Endothelial cell (in vitro differentiated cells): ENCODE results near the gene CSNK1D. TPM values are rescaled to one million over a fixed set of nuclear protein-coding genes. Genes with fewer than 3 reads are reported as not detected.

ENCODE experiments used
- DNase-seq: peaks from one replicate; pipeline ENCODE4 v3.0.0; 2021; ENCODE audit warnings: low spot score
- H3K27ac Mint-ChIP-seq: one replicate; pipeline ENCODE4 v1.8.0; 2021; ENCODE audit warnings: mixed read lengths, inconsistent platforms; ENCODE audit not compliant: unreplicated experiment
- H3K27me3 Mint-ChIP-seq: one replicate; pipeline ENCODE4 v1.8.0; 2021; ENCODE audit warnings: mild to moderate bottlenecking, moderate library complexity, mixed read lengths, inconsistent platforms; ENCODE audit not compliant: unreplicated experiment
- H3K36me3 Mint-ChIP-seq: one replicate; pipeline ENCODE4 v1.8.0; 2021; ENCODE audit warnings: mild to moderate bottlenecking, low read depth, mixed read lengths, inconsistent platforms; ENCODE audit not compliant: unreplicated experiment
- H3K4me1 Mint-ChIP-seq: one replicate; pipeline ENCODE4 v1.8.0; 2021; ENCODE audit warnings: mild to moderate bottlenecking, mixed read lengths, inconsistent platforms; ENCODE audit not compliant: unreplicated experiment
- H3K4me3 Mint-ChIP-seq: one replicate; pipeline ENCODE4 v1.8.0; 2021; ENCODE audit warnings: mild to moderate bottlenecking, mixed read lengths, inconsistent platforms; ENCODE audit not compliant: unreplicated experiment
- H3K9me3 Mint-ChIP-seq: one replicate; pipeline ENCODE4 v1.8.0; 2021; ENCODE audit warnings: mixed read lengths, inconsistent platforms; ENCODE audit not compliant: unreplicated experiment
- total RNA-seq: library from RNA; stranded (reverse); fragmentation: NEBNext Ultra II Directional; extraction: Animal tissue kit (Norgen Biotek cat#: 25700); gene quantifications from one replicate; pipeline ENCODE4 v1.2.1, GENCODE V29; 2021; ENCODE audit not compliant: unreplicated experiment
- TF ChIP-seq, protein P1 (sequence below): fragments of 200-600 bp; sonication (generic); IDR thresholded peaks from one replicate; pipeline ENCODE4 v1.5.0; 2021; ENCODE audit warnings: antibody characterized with exemption; ENCODE audit not compliant: unreplicated experiment

CSNK1D gene
- total RNA-seq, 1 donor from 2014 or later = 149 TPM

DNA sequence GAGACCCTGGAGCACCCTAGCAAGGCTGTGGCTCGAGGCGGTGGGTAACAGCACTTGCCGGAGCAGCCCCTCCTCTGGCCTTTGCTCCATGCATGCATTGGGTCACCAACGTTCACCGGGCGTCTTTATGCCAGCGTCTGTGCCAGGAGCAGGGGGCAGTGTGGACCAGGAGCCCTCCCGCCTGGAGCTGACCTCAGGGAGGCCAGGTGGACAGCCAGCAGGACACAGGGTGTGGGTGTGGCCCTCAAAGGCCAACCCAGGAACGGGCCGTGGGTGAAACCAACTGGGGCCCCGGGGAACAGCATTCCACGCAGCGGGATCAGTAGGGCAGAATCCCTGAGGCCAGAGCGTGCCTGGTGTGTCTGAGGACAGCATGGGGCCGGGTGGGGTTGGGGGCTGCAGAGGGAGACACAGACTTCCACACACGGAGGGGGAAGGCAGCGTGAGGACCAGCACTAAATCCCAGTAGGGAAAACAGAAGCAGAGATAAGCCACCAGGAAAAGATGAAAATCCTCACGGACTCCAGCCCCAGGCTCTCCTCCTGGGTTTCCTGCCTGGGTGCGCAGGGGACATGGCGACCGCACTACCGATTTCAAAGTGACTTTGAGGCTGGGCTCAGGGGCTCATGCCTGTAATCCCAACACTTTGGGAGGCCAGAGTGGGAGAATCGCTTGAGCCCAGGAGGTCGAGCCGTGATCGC is 46.8 kb upstream of the CSNK1D start:
- H3K27ac Mint-ChIP-seq = no peak overlapping the region
- no peak overlapping the region for H3K4me3 Mint-ChIP-seq
- H3K4me1 Mint-ChIP-seq = peaks cover 2% of the 10 kb centered on the region
- TF ChIP-seq, protein P1, sequence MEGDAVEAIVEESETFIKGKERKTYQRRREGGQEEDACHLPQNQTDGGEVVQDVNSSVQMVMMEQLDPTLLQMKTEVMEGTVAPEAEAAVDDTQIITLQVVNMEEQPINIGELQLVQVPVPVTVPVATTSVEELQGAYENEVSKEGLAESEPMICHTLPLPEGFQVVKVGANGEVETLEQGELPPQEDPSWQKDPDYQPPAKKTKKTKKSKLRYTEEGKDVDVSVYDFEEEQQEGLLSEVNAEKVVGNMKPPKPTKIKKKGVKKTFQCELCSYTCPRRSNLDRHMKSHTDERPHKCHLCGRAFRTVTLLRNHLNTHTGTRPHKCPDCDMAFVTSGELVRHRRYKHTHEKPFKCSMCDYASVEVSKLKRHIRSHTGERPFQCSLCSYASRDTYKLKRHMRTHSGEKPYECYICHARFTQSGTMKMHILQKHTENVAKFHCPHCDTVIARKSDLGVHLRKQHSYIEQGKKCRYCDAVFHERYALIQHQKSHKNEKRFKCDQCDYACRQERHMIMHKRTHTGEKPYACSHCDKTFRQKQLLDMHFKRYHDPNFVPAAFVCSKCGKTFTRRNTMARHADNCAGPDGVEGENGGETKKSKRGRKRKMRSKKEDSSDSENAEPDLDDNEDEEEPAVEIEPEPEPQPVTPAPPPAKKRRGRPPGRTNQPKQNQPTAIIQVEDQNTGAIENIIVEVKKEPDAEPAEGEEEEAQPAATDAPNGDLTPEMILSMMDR = no peak
- no peak for DNase-seq
- peaks cover 6% of the 10 kb centered on the region for H3K27me3 Mint-ChIP-seq
- H3K36me3 Mint-ChIP-seq = no peaks in the 10 kb centered on the region
- H3K9me3 Mint-ChIP-seq = no peaks in the 10 kb centered on the region

DNA sequence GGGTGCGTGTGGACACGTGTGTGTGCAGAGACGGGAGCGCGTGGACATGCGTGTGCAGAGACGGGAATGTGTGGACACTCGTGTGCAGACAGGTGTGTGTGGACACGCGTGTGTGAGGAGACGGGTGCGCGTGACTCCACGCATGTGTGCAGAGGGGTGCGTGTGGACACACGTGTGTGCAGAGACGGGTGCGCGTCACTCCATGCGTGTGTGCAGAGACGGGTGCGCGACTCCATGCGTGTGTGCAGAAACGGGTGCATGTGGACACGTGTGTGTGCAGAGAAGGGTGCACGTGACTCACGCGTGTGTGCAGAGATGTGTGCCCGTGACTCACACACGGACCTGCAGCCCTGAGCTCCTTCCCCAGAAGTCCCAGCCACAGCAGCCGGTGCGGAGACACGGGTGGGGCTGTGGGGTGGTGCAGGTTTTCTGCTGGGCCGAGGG is 46.1 kb upstream of the CSNK1D start:
- no peak overlapping the region for H3K4me3 Mint-ChIP-seq
- peaks cover 2% of the 10 kb centered on the region for H3K4me1 Mint-ChIP-seq
- H3K27ac Mint-ChIP-seq = no peak overlapping the region
- TF ChIP-seq, protein P1 = no peak
- no peaks in the 10 kb centered on the region for H3K36me3 Mint-ChIP-seq
- peaks cover 5% of the 10 kb centered on the region for H3K27me3 Mint-ChIP-seq
- H3K9me3 Mint-ChIP-seq = no peaks in the 10 kb centered on the region
- no peak for DNase-seq

DNA sequence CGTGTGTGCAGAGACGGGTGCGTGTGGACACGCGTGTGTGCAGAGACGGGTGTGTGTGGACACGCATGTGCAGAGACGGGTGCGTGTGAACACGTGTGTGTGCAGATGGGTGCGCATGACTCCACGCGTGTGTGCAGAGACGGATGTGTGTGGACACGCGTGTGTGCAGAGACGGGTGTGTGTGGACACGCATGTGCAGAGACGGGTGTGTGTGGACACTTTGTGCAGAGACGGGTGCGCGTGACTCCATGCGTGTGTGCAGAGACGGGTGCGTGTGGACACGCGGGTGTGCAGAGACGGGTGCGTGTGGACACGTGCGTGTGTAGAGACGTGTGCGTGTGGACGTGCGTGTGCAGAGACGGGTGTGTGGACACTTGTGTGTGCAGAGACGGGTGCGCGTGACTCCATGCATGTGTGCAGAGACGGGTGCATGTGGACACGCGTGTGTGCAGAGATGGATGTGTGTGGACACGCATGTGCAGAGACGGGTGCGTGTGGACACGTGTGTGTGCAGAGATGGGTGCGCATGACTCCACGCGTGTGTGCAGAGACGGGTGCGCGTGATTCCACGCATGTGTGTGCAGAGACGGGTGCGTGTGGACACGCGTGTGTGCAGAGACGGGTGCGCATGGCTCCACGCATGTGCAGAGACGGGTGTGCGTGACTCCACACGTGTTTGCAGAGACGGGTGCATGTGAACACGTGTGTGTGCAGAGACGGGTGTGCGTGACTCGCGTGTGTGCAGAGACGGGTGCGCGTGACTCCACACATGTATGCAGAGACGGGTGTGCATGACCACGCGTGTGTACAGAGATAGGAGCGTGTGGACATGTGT is 45.5 kb upstream of the CSNK1D start:
- peaks cover 4% of the 10 kb centered on the region for H3K27me3 Mint-ChIP-seq
- no peaks in the 10 kb centered on the region for H3K36me3 Mint-ChIP-seq
- H3K4me3 Mint-ChIP-seq = no peak overlapping the region
- TF ChIP-seq, protein P1 = no peak
- H3K27ac Mint-ChIP-seq = no peak overlapping the region
- no peaks in the 10 kb centered on the region for H3K9me3 Mint-ChIP-seq
- H3K4me1 Mint-ChIP-seq = peaks cover 2% of the 10 kb centered on the region
- DNase-seq = no peak

DNA sequence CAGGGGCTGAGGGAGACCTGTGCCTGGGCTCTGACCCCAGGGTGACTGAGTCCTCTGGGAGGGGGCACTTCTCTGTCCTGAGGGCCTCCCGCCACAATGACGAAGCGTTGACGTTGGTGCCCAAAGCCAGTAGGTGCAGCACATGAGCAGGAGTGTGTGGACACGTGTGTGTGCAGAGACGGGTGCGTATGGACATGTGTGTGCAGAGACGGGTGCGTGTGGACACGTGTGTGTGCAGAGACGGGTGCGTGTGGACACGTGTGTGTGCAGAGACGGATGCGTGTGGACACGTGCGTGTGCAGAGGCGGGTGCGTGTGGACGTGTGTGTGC is 44.6 kb upstream of the CSNK1D start:
- Mint-ChIP-seq H3K27ac (no peak overlapping the region), H3K27me3 (peaks cover 4% of the 10 kb centered on the region), H3K4me1 (peaks cover 2% of the 10 kb centered on the region), H3K36me3 (no peaks in the 10 kb centered on the region), H3K9me3 (no peaks in the 10 kb centered on the region), H3K4me3 (no peak overlapping the region)
- TF ChIP-seq, protein P1 = no peak
- DNase-seq = no peak
